Fibroblast of lung (primary cell): ENCODE results near the gene DHH.

Experiments used
- EZH2 ChIP-seq: IDR thresholded peaks from 2 replicates; pipeline ENCODE4 v1.5.1; 2012; ENCODE audit warnings: low read length, control low read depth, mild to moderate bottlenecking; ENCODE audit errors: missing control alignments
- TF ChIP-seq, protein P1 (sequence below), 2 donors: IDR thresholded peaks in 1 of 2; conservative IDR thresholded peaks in 1 of 2; 1 replicate in 1 of 2; 2 replicates in 1 of 2; pipeline ENCODE4 v1.5.1; 2011 to 2012; ENCODE audit warnings: low read length in 2 of 2, control low read depth in 1 of 2, inconsistent platforms in 1 of 2, low read depth in 1 of 2, mild to moderate bottlenecking in 1 of 2

DNA sequence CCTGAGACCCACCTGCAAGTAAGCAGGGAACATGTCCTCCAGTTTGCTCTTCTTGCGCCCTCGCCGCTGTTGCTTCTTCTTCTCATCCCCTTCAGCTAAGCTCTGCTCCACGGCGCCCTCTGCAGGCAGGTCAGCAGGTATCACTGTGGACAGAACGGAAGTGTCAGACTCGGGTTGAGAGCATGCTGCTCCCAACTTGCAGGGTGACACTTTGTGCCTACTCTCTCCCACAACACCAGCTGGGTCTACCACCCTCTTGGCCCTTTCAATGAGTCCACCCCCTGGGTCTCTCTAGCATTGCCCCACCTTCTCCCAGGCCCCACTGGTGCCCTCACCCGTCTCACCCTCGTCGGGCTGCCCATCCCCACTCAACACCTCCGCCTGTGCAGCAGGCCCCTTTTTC lies 50.7 kb downstream of the DHH start:
- TF ChIP-seq, protein P1, sequence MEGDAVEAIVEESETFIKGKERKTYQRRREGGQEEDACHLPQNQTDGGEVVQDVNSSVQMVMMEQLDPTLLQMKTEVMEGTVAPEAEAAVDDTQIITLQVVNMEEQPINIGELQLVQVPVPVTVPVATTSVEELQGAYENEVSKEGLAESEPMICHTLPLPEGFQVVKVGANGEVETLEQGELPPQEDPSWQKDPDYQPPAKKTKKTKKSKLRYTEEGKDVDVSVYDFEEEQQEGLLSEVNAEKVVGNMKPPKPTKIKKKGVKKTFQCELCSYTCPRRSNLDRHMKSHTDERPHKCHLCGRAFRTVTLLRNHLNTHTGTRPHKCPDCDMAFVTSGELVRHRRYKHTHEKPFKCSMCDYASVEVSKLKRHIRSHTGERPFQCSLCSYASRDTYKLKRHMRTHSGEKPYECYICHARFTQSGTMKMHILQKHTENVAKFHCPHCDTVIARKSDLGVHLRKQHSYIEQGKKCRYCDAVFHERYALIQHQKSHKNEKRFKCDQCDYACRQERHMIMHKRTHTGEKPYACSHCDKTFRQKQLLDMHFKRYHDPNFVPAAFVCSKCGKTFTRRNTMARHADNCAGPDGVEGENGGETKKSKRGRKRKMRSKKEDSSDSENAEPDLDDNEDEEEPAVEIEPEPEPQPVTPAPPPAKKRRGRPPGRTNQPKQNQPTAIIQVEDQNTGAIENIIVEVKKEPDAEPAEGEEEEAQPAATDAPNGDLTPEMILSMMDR (conservative IDR thresholded peaks at IDR 0.05 in 1 of 2, IDR thresholded peaks at IDR 0.05 in 1 of 2; ENCODE audit: low read depth in 1 of 2, low read length in 2 of 2), result peak; percentile 56 to 69
- no peak for TF ChIP-seq EZH2
